Lung (tissue), 12 donors: ENCODE measurements around the gene SHLD1. TPM values are rescaled to one million over a fixed set of nuclear protein-coding genes. Genes with fewer than 3 reads are reported as not detected.

ENCODE experiments used
- ATAC-seq: fragments of 200-7000 bp; cut with Tn5 transposase; one replicate; pipeline ENCODE4 v1.9.1; 2020; ENCODE audit warnings: moderate number of reproducible peaks; ENCODE audit not compliant: insufficient read depth, low FRiP score
- DNase-seq, 3 donors: peaks; one replicate each; pipeline ENCODE4 v3.0.0-alpha.2; 2013 to 2017
- H3K27ac ChIP-seq, 2 donors: one replicate each; pipeline ENCODE4 v1.5.1; 2013; ENCODE audit warnings: mild to moderate bottlenecking in 2 of 2, moderate library complexity in 2 of 2, control low read depth in 1 of 2, inconsistent platforms in 1 of 2, low read depth in 1 of 2, low read length in 1 of 2
- H3K27me3 ChIP-seq, 3 donors: one replicate each; pipeline ENCODE4 v1.5.1; 2013; ENCODE audit warnings: low read length in 2 of 3; ENCODE audit not compliant: control insufficient read depth in 3 of 3, insufficient read depth in 3 of 3
- H3K36me3 ChIP-seq, 4 donors: one replicate each; pipeline ENCODE4 v1.5.1; 2013; ENCODE audit warnings: low read length in 4 of 4, mild to moderate bottlenecking in 1 of 4, moderate library complexity in 1 of 4; ENCODE audit not compliant: control insufficient read depth in 4 of 4, insufficient read depth in 4 of 4
- H3K4me1 ChIP-seq, 5 donors: one replicate each; pipeline ENCODE4 v1.5.1; 2013; ENCODE audit warnings: low read length in 5 of 5, mild to moderate bottlenecking in 2 of 5, moderate library complexity in 1 of 5; ENCODE audit not compliant: control insufficient read depth in 5 of 5, insufficient read depth in 5 of 5
- H3K4me3 ChIP-seq: one replicate; pipeline ENCODE4 v1.5.1; 2013; ENCODE audit warnings: mild to moderate bottlenecking, control low read depth, moderate library complexity
- H3K9ac ChIP-seq, 2 donors: one replicate each; pipeline ENCODE4 v1.5.1; 2013; ENCODE audit warnings: low read length in 2 of 2, control low read depth in 1 of 2; ENCODE audit not compliant: insufficient read depth in 1 of 2
- H3K9me3 ChIP-seq, 4 donors: one replicate each; pipeline ENCODE4 v1.5.1; 2013; ENCODE audit warnings: low read length in 3 of 4, mild to moderate bottlenecking in 1 of 4, moderate library complexity in 1 of 4; ENCODE audit not compliant: control insufficient read depth in 4 of 4, insufficient read depth in 3 of 4
- CTCF ChIP-seq: IDR thresholded peaks from 2 replicates; pipeline ENCODE4 v1.5.1; 2012; ENCODE audit warnings: mild to moderate bottlenecking; ENCODE audit errors: control extremely low read depth, extremely low read depth
- WGBS, 2 donors: extraction: QIAGEN DNeasy Blood & Tissue Kit; methylation state at CpG; one replicate each; pipeline ENCODE4 v1.1.7; 2013; 5-methylcytosine and 5-hydroxymethylcytosine counted together
- polyA plus RNA-seq, 2 donors: library from polyadenylated mRNA; stranded (reverse); fragments of 200-250 nt; gene quantifications; one replicate each; pipeline ENCODE4 v1.2.1, GENCODE V29; 2013
- total RNA-seq, 2 donors: library from RNA; depleted of rRNA in 1 of 2; stranded (reverse); fragments of >200 nt in 1 of 2; gene quantifications; one replicate each; pipeline ENCODE4 v1.2.1, GENCODE V29; 2014 to 2021
- donor health status: control.
- donor health status: control.
- donor health status: Bipolar disorder and iron deficiency.
- donor health status: healthy.
- donor health status: DM: yes; HTN: yes; CAD: no.

SHLD1 gene
- total and polyA plus RNA-seq, 4 donors = 5.0 to 6.8 (median 6.1) TPM

GRCh38 chr20:5787796-5788165 is 37.6 kb downstream of the SHLD1 start:
- Histone ChIP-seq H3K36me3 (no peaks in the 10 kb centered on the region), H3K4me3 (no peak overlapping the region), H3K9ac (peak overlapping the region in 1 of 2 donors; percentile 55), H3K4me1 (peaks cover 1 to 20% (median 8%) of the 10 kb centered on the region in 5 donors), H3K9me3 (no peaks in the 10 kb centered on the region), H3K27ac (no peak overlapping the region), H3K27me3 (no peaks in the 10 kb centered on the region)
- no peak for TF ChIP-seq CTCF
- no peak for DNase-seq
- ATAC-seq = no peak

- DNase-seq (peak; percentile 77 to 93 (median 85)), ATAC-seq (peak; percentile 87)
- Histone ChIP-seq H3K9me3 (no peaks in the 10 kb centered on the region), H3K9ac (no peak overlapping the region), H3K4me3 (no peak overlapping the region), H3K36me3 (no peaks in the 10 kb centered on the region), H3K4me1 (peaks cover 1 to 20% (median 8%) of the 10 kb centered on the region in 5 donors), H3K27me3 (no peaks in the 10 kb centered on the region), H3K27ac (no peak overlapping the region)
- WGBS, 2 donors = 1 to 2% methylated on average over 3 of the region's 3 CpGs
- TF ChIP-seq CTCF = peak; percentile 92
Observed at GRCh38 chr20:5788385-5788895, 38.2 kb downstream of the SHLD1 start.

GRCh38 chr20:5789827-5790226 is 39.6 kb downstream of the SHLD1 start:
- H3K9ac ChIP-seq = no peak overlapping the region
- H3K27ac ChIP-seq = no peak overlapping the region
- no peaks in the 10 kb centered on the region for H3K27me3 ChIP-seq
- ATAC-seq (no peak), DNase-seq (no peak)
- 73 to 92% methylated on average over 2 of the region's 2 CpGs for WGBS, 2 donors
- H3K9me3 ChIP-seq = no peaks in the 10 kb centered on the region
- H3K4me1 ChIP-seq = peaks cover 1 to 20% (median 8%) of the 10 kb centered on the region in 5 donors
- H3K4me3 ChIP-seq = no peak overlapping the region
- H3K36me3 ChIP-seq = no peaks in the 10 kb centered on the region
- TF ChIP-seq CTCF = no peak

DNA sequence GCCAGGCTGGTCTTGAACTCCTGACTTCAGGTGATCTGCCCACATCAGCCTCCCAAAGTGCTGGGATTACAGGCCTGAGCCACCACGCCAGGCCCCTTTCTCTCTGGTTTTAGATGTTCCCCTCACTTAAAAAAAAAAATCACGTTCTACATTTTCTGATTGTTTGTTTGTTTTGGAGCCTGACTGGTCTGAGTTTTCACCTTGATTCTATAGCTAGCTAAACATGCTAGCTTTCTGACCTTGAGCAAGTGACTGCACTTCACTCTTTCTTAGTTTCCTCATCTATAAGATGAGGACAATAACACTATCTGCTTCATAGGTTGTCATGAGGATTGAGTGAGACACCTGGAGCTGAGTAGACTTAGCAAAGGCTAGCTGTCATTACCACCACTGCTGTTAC is 43.7 kb downstream of the SHLD1 start:
- no peak for DNase-seq
- 82 to 92% methylated on average over 2 of the region's 2 CpGs for WGBS, 2 donors
- no peaks in the 10 kb centered on the region for H3K4me1 ChIP-seq
- no peak overlapping the region for H3K4me3 ChIP-seq
- H3K9ac ChIP-seq = no peak overlapping the region
- no peaks in the 10 kb centered on the region for H3K27me3 ChIP-seq
- no peak for ATAC-seq
- no peak for TF ChIP-seq CTCF
- no peaks in the 10 kb centered on the region for H3K36me3 ChIP-seq
- H3K9me3 ChIP-seq = no peaks in the 10 kb centered on the region
- H3K27ac ChIP-seq = no peak overlapping the region
